Liver (tissue), 9 donors: ENCODE data around the gene FOXR1. TPM values are rescaled to one million over a fixed set of nuclear protein-coding genes. Genes with fewer than 3 reads are reported as not detected.
A peak's percentile ranks its signal among the peaks of the same experiment; 100 is the strongest.

Source experiments
- DNase-seq: peaks from one replicate; pipeline ENCODE4 v3.0.0-alpha.2; 2017; ENCODE audit warnings: low spot score
- H3K27ac ChIP-seq, 2 donors: one replicate each; pipeline ENCODE4 v1.7.0; 2013; ENCODE audit warnings: inconsistent platforms in 2 of 2, low read length in 2 of 2, control low read depth in 1 of 2, low read depth in 1 of 2, mild to moderate bottlenecking in 1 of 2
- H3K27me3 ChIP-seq, 4 donors: one replicate each; pipeline versions ENCODE4 v1.6.1 to v1.7.0; 2013; ENCODE audit warnings: low read length in 3 of 4, inconsistent platforms in 1 of 4, mild to moderate bottlenecking in 1 of 4, moderate library complexity in 1 of 4; ENCODE audit not compliant: control insufficient read depth in 4 of 4, insufficient read depth in 4 of 4
- H3K36me3 ChIP-seq, 4 donors: one replicate each; pipeline versions ENCODE4 v1.6.1 to v1.7.0; 2013; ENCODE audit warnings: low read length in 3 of 4, mild to moderate bottlenecking in 3 of 4, low read depth in 1 of 4, moderate library complexity in 1 of 4; ENCODE audit not compliant: control insufficient read depth in 4 of 4, insufficient read depth in 3 of 4
- H3K4me1 ChIP-seq, 4 donors: one replicate each; pipeline versions ENCODE4 v1.6.1 to v1.7.0; 2013; ENCODE audit warnings: low read length in 3 of 4, mild to moderate bottlenecking in 3 of 4, moderate library complexity in 1 of 4; ENCODE audit not compliant: control insufficient read depth in 4 of 4, insufficient read depth in 4 of 4
- H3K4me3 ChIP-seq, 3 donors: one replicate each; pipeline versions ENCODE4 v1.6.1 to v1.7.0; 2013; ENCODE audit warnings: low read length in 3 of 3, control low read depth in 1 of 3, low read depth in 1 of 3, mild to moderate bottlenecking in 1 of 3
- H3K9ac ChIP-seq, 2 donors: one replicate each; pipeline ENCODE4 v1.7.0; 2013; ENCODE audit warnings: low read length in 2 of 2, mild to moderate bottlenecking in 2 of 2, moderate library complexity in 2 of 2, control low read depth in 1 of 2, low read depth in 1 of 2
- H3K9me3 ChIP-seq, 4 donors: one replicate each; pipeline versions ENCODE4 v1.6.1 to v1.7.0; 2013; ENCODE audit warnings: low read length in 3 of 4; ENCODE audit not compliant: control insufficient read depth in 4 of 4
- ATF3 ChIP-seq: IDR thresholded peaks from 2 replicates; pipeline ENCODE4 v1.6.1; 2016; ENCODE audit warnings: antibody characterized with exemption
- CTCF ChIP-seq: fragments of 150-350 bp; IDR thresholded peaks from 2 replicates; pipeline ENCODE4 v1.5.1; 2017; ENCODE audit warnings: improper control_type of control experiment, low read depth, low read length; ENCODE audit not compliant: missing input control
- EGR1 ChIP-seq, 2 donors: IDR thresholded peaks; 2 replicates each; pipeline ENCODE4 v1.6.1; 2016 to 2018; ENCODE audit warnings: antibody characterized with exemption in 2 of 2, low read depth in 2 of 2
- FOXA1 ChIP-seq: IDR thresholded peaks from 2 replicates; pipeline ENCODE4 v1.6.1; 2016; ENCODE audit warnings: antibody characterized with exemption
- FOXA2 ChIP-seq: IDR thresholded peaks from 2 replicates; pipeline ENCODE4 v1.6.1; 2016; ENCODE audit warnings: antibody characterized with exemption
- GABPA ChIP-seq, 2 donors: IDR thresholded peaks in 1 of 2; conservative IDR thresholded peaks in 1 of 2; 2 replicates each; pipeline ENCODE4 v1.6.1; 2016; ENCODE audit warnings: antibody characterized with exemption in 2 of 2, mild to moderate bottlenecking in 1 of 2, moderate library complexity in 1 of 2
- HNF4A ChIP-seq, 2 donors: conservative IDR thresholded peaks; 2 replicates each; pipeline ENCODE4 v1.6.1; 2016; ENCODE audit warnings: antibody characterized with exemption in 2 of 2, mild to moderate bottlenecking in 2 of 2
- HNF4G ChIP-seq: IDR thresholded peaks from 2 replicates; pipeline ENCODE4 v1.6.1; 2016; ENCODE audit warnings: antibody characterized with exemption
- JUND ChIP-seq, 2 donors: IDR thresholded peaks; 2 replicates each; pipeline ENCODE4 v1.6.1; 2016; ENCODE audit warnings: antibody characterized with exemption in 2 of 2
- MAX ChIP-seq: IDR thresholded peaks from 2 replicates; pipeline ENCODE4 v1.6.1; 2016; ENCODE audit warnings: antibody characterized with exemption
- NR2F2 ChIP-seq: IDR thresholded peaks from 2 replicates; pipeline ENCODE4 v1.6.1; 2016; ENCODE audit warnings: antibody characterized with exemption
- RAD21 ChIP-seq, 2 donors: IDR thresholded peaks; 2 replicates each; pipeline ENCODE4 v1.6.1; 2016; ENCODE audit warnings: antibody characterized with exemption in 2 of 2, mild to moderate bottlenecking in 2 of 2
- REST ChIP-seq: IDR thresholded peaks from 2 replicates; pipeline ENCODE4 v1.6.1; 2016; ENCODE audit warnings: antibody characterized with exemption, mild to moderate bottlenecking
- RXRA ChIP-seq, 2 donors: IDR thresholded peaks; 2 replicates each; pipeline ENCODE4 v1.6.1; 2017 to 2018; ENCODE audit warnings: antibody characterized with exemption in 2 of 2, mild to moderate bottlenecking in 1 of 2
- SP1 ChIP-seq: IDR thresholded peaks from 2 replicates; pipeline ENCODE4 v1.6.1; 2018; ENCODE audit warnings: antibody characterized with exemption, mild to moderate bottlenecking
- TAF1 ChIP-seq: conservative IDR thresholded peaks from 2 replicates; pipeline ENCODE4 v1.6.1; 2016; ENCODE audit warnings: antibody characterized with exemption, mild to moderate bottlenecking
- YY1 ChIP-seq: IDR thresholded peaks from 2 replicates; pipeline ENCODE4 v1.6.1; 2016; ENCODE audit warnings: antibody characterized with exemption, mild to moderate bottlenecking
- WGBS: extraction: QIAGEN DNeasy Blood & Tissue Kit; methylation state at CpG from one replicate; pipeline ENCODE4 v1.1.7; 2013; 5-methylcytosine and 5-hydroxymethylcytosine counted together
- polyA plus RNA-seq, 2 donors: library from polyadenylated mRNA; stranded (reverse) in 1 of 2; unstranded in 1 of 2; fragments of 200-250 nt in 1 of 2; fragments of >200 nt in 1 of 2; fragmentation: Nextera tagmentation in 1 of 2; extraction: Ambion mirVana in 1 of 2; gene quantifications; one replicate each; pipeline versions ENCODE4 v1.2.1 to v1.2.3, GENCODE V29; 2013 to 2015
- total RNA-seq, 2 donors: library from RNA; depleted of rRNA; stranded (reverse); fragments of >200 nt; gene quantifications; one replicate each; pipeline ENCODE4 v1.2.3, GENCODE V29; 2014
- TF ChIP-seq, protein P1 (sequence below): IDR thresholded peaks from 2 replicates; pipeline ENCODE4 v1.6.1; 2016; ENCODE audit warnings: antibody characterized with exemption
- donor health status: healthy.
- donor health status: healthy.
- donor health status: healthy.
- donor health status: healthy.
- donor health status: healthy.

The FOXR1 gene
- total and polyA plus RNA-seq, 4 donors, result not detected

GRCh38 chr11:118921929-118922744, 49.4 kb upstream of the FOXR1 start:
- no peak for DNase-seq
- TF ChIP-seq RAD21 (IDR thresholded peaks at IDR 0.05) (peak in 1 of 2 donors; percentile 45), RXRA (IDR thresholded peaks at IDR 0.05) (peak; percentile 80 to 86), MAX (peak; percentile 35), JUND (IDR thresholded peaks at IDR 0.05) (no peak), NR2F2 (peak; percentile 74), YY1 (no peak), HNF4G (peak; percentile 48), EGR1 (IDR thresholded peaks at IDR 0.05; ENCODE audit: low read depth in 2 of 2) (no peak), REST (no peak), ATF3 (peak; percentile 27), HNF4A (conservative IDR thresholded peaks at IDR 0.05) (peak; percentile 50 to 69), FOXA1 (no peak), SP1 (peak; percentile 73), TAF1 (peak; percentile 44), GABPA (IDR thresholded peaks at IDR 0.05 in 1 of 2, conservative IDR thresholded peaks at IDR 0.05 in 1 of 2) (peak in 1 of 2 donors; percentile 28), CTCF (no peak), FOXA2 (no peak)
- TF ChIP-seq, protein P1, sequence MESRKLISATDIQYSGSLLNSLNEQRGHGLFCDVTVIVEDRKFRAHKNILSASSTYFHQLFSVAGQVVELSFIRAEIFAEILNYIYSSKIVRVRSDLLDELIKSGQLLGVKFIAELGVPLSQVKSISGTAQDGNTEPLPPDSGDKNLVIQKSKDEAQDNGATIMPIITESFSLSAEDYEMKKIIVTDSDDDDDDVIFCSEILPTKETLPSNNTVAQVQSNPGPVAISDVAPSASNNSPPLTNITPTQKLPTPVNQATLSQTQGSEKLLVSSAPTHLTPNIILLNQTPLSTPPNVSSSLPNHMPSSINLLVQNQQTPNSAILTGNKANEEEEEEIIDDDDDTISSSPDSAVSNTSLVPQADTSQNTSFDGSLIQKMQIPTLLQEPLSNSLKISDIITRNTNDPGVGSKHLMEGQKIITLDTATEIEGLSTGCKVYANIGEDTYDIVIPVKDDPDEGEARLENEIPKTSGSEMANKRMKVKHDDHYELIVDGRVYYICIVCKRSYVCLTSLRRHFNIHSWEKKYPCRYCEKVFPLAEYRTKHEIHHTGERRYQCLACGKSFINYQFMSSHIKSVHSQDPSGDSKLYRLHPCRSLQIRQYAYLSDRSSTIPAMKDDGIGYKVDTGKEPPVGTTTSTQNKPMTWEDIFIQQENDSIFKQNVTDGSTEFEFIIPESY, result no peak
- Histone ChIP-seq H3K27ac (peak overlapping the region; percentile 91 to 94), H3K27me3 (no peaks in the 10 kb centered on the region), H3K9ac (peak overlapping the region; percentile 26 to 52), H3K4me3 (peak overlapping the region; percentile 47 to 85 (median 75)), H3K36me3 (no peaks in the 10 kb centered on the region), H3K9me3 (no peaks in the 10 kb centered on the region), H3K4me1 (peaks cover 23 to 79% (median 71%) of the 10 kb centered on the region in 4 donors)
- 10% methylated on average over 20 of the region's 20 CpGs for WGBS
